ENCODE results near the gene PTEN. TPM values are rescaled to one million over a fixed set of nuclear protein-coding genes. Genes with fewer than 3 reads are reported as not detected.

PTEN gene
- total RNA-seq, result 100 to 1,000 TPM in 3 of 4 donors, 10 to 100 TPM in 1; 78.6 to 184 (median 129) TPM

- H3K36me3 ChIP-seq, result no peaks in the 10 kb centered on the region
- no peaks in the 10 kb centered on the region for H3K27me3 ChIP-seq
- H3K4me3 ChIP-seq, result peak within 1 kb of the TSS; percentile 69 to 97 (median 76)
- no peaks in the 10 kb centered on the region for H3K9me3 ChIP-seq
- peaks cover 0 to 25% (median 16%) of the 10 kb centered on the region in 4 donors for H3K4me1 ChIP-seq
- intact Hi-C loops (cut with DNase I; ENCODE audit: low total_unique reads), result no loop called here
- peak; percentile 92 for DNase-seq
- in situ Hi-C loops (cut with MboI; ENCODE audit: low pct_ligation_motif_present in 1 of 4, low pct_unique_long_range_greater_than_20kb in 1 of 4, low sequenced_read_pairs in 3 of 4), result loop anchor here (10.0 to 25.0 kb wide), 4 partner anchors 249 to 524 kb away; no protein-coding TSS in a partner anchor
- 1% methylated on average over 67 of the region's 89 CpGs; no CpG with 5 or more reads in 1 of the 2 donors for WGBS, 2 donors (ENCODE audit: low coverage in 1 of 2)
- H3K27ac ChIP-seq, result peak within 1 kb of the TSS; percentile 93 to 100 (median 98)
- TF ChIP-seq EP300 (IDR thresholded peaks at IDR 0.05; ENCODE audit: low read depth) (no peak), CTCF (IDR thresholded peaks at IDR 0.05) (no peak), POLR2AphosphoS5 (IDR thresholded peaks at IDR 0.05) (peak; percentile 96 to 97 (median 97)), POLR2A (IDR thresholded peaks at IDR 0.05) (peak; percentile 79)
Observed at GRCh38 chr10:87863053-87863943, at the start of gene PTEN, which contains the start of gene KLLN. TSS of gene PTEN (plus strand) at chr10:87863625. CDS start at chr10:87864470, 845 bp downstream. TSS of gene KLLN (minus strand) at chr10:87863533. CDS start at chr10:87862487, 1,046 bp downstream.

- DNase-seq, result no peak
- Histone ChIP-seq H3K36me3 (peaks cover 0 to 26% (median 0%) of the 10 kb centered on the region in 4 donors), H3K4me1 (peaks cover 7 to 29% (median 21%) of the 10 kb centered on the region in 4 donors), H3K9me3 (no peaks in the 10 kb centered on the region), H3K27me3 (no peaks in the 10 kb centered on the region), H3K4me3 (peak overlapping the region in 1 of 4 donors; percentile 82), H3K27ac (peak overlapping the region; percentile 91 to 94 (median 92))
- intact Hi-C loops (cut with DNase I; ENCODE audit: low total_unique reads), result no loop called here
- TF ChIP-seq EP300 (IDR thresholded peaks at IDR 0.05; ENCODE audit: low read depth) (no peak), CTCF (IDR thresholded peaks at IDR 0.05) (peak in 1 of 5 experiments; percentile 12)
- 41 to 43% methylated on average over 9 of the region's 9 CpGs for WGBS, 2 donors (ENCODE audit: low coverage in 1 of 2)
- in situ Hi-C loops (cut with MboI; ENCODE audit: low pct_ligation_motif_present in 1 of 4, low pct_unique_long_range_greater_than_20kb in 1 of 4, low sequenced_read_pairs in 3 of 4), result no loop called here
Observed at GRCh38 chr10:87816163-87816897, 47.1 kb upstream of the PTEN start.

DNA sequence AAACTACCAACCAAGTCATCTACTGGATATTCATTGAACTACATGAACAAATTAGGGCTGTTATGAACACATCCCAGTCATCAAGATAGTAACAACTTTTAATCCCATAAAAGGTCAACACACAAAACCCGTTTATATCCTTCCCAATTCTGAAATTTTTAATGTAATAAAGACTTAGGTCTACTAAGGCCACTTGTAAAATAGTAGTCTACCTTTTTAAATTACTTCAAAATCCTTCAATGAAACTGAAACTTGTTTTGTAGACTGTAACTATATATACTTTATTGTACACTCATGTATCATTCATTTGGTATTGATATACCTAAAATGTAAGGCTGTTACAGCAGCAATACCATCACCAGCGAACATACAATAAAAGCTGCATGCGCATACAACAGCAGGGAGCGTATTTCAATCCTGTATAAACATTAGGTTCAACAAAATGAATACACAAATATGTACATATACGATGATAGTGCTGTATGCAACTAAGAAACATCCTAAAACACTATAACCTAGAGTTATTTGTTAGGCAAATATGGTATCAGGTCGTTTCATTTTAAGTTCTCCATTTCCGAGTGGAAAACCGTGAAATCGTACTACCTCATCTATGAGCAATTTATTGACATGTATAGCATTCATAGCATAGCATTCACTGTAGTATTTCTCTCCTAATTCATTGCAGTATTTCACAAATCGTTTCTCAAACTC lies 46.4 kb upstream of the PTEN start:
- Histone ChIP-seq H3K9me3 (no peaks in the 10 kb centered on the region), H3K27me3 (no peaks in the 10 kb centered on the region), H3K36me3 (peaks cover 0 to 23% (median 0%) of the 10 kb centered on the region in 4 donors), H3K4me3 (peak overlapping the region; percentile 63 to 82 (median 73)), H3K4me1 (peaks cover 7 to 29% (median 21%) of the 10 kb centered on the region in 4 donors), H3K27ac (peak overlapping the region; percentile 91 to 94 (median 92))
- intact Hi-C loops (cut with DNase I; ENCODE audit: low total_unique reads) (no loop called here), in situ Hi-C loops (cut with MboI; ENCODE audit: low pct_ligation_motif_present in 1 of 4, low pct_unique_long_range_greater_than_20kb in 1 of 4, low sequenced_read_pairs in 3 of 4) (no loop called here)
- 10 to 13% methylated on average over 10 of the region's 10 CpGs for whole genome bisulfite sequencing, 2 donors (ENCODE audit: low coverage in 1 of 2)
- DNase-seq, result no peak
- TF ChIP-seq POLR2AphosphoS5 (IDR thresholded peaks at IDR 0.05), result no peak
- no peak for TF ChIP-seq CTCF (IDR thresholded peaks at IDR 0.05)
- TF ChIP-seq EP300 (IDR thresholded peaks at IDR 0.05; ENCODE audit: low read depth), result no peak
- TF ChIP-seq POLR2A (IDR thresholded peaks at IDR 0.05), result no peak
